Measurements from ENCODE around the gene STAMBP.

The STAMBP gene

DNA sequence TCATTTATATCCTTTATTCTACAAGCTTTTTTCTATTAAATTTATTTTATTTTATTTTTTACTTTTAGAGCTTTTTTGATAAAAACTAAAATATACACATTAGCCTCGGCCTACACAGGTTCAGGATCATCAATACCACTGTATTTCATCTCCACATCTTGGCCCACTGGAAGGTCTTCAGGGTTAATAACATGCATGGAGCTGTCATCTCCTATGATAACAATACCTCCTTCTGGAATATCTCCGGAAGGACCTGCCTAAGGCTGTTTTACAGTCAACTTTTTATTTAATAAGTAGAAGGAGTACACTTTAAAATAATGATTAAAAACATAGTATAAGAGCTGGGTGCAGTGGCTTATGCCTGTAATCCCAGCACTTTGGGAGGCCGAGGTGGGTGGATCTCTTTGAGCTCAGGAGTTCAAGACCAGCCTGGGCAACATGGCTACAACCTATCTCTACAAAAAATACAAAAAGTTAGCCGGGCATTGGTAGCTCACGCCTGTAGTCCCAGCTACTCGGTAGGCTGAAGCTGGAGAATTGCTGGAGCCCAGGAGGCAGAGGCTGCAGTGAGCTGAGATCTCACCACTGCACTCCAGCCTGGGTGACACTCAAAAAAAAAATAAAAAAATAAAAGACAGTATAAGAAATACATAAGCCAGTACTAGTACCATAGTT, 82.2 kb downstream of the STAMBP start:
- no peak for FAIRE-seq
- TF ChIP-seq, protein P1, sequence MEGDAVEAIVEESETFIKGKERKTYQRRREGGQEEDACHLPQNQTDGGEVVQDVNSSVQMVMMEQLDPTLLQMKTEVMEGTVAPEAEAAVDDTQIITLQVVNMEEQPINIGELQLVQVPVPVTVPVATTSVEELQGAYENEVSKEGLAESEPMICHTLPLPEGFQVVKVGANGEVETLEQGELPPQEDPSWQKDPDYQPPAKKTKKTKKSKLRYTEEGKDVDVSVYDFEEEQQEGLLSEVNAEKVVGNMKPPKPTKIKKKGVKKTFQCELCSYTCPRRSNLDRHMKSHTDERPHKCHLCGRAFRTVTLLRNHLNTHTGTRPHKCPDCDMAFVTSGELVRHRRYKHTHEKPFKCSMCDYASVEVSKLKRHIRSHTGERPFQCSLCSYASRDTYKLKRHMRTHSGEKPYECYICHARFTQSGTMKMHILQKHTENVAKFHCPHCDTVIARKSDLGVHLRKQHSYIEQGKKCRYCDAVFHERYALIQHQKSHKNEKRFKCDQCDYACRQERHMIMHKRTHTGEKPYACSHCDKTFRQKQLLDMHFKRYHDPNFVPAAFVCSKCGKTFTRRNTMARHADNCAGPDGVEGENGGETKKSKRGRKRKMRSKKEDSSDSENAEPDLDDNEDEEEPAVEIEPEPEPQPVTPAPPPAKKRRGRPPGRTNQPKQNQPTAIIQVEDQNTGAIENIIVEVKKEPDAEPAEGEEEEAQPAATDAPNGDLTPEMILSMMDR (IDR thresholded peaks at IDR 0.05; ENCODE audit: insufficient read depth, missing control alignments): no peak

DNA sequence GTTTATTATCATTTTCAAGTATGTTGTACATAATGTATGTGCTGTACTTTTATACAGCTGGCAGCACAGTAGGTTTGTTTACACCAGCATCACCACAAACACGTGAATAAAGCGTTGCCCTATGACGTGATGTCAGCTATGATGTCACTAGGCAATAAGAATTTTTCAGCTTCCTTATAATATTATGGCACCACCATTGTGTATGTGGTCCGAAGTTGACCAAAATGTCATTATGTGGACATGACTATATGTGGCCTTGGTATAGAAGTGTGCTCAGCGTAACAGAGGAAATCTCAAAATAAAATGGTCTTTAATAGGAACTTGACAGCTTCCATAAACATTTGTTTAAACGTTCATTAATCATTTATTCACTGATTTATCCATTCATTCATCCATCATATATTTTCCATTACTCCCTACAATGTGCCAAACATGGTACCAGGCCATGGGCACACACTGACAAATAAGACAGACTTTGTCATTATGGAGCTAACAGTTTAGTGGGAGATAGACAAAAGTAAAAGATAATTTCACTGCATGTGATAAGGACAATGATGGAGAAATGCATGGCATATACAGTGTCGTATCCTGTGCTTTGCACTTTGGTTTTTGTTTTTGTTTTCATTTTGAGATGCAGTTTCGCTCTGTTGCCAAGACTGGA, 82.9 kb downstream of the STAMBP start:
- DNase-seq (ENCODE audit: insufficient read length, low spot score) (no peak), FAIRE-seq (no peak)
- TF ChIP-seq, protein P1 (IDR thresholded peaks at IDR 0.05; ENCODE audit: insufficient read depth, missing control alignments): no peak

More for the DNA sequence above, 82.2 kb downstream of the STAMBP start:
- no peak for DNase-seq (ENCODE audit: insufficient read length, low spot score)

DNA sequence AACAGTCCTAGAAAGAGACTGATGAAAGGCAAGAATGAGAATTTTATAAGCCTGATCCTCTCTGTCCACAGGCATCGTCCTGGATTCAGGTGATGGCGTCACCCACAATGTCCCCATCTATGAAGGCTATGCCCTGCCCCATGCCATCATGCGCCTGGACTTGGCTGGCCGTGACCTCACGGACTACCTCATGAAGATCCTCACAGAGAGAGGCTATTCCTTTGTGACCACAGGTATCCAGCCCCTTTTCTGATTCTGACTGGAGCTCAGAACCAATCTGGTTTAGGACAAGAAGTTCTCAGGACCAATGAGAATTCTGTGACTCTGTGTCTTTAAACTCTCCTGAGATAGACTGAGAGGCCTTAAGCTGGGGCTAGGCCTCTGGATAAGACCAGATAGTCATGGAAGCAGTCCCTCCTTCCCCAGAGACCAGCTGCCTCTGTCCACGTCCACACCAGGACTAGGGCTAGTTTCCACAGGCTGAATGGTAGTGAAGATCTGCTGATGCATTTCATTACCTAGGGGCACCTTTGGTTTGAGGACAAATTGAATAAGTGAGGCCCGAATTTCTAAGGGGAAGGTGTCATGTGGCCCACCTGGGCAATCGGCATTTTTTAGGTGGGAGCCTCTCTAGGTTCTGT, 84.8 kb downstream of the STAMBP start:
- TF ChIP-seq, protein P1 (IDR thresholded peaks at IDR 0.05; ENCODE audit: insufficient read depth, missing control alignments): no peak
- no peak for FAIRE-seq
- no peak for DNase-seq (ENCODE audit: insufficient read length, low spot score)

DNA sequence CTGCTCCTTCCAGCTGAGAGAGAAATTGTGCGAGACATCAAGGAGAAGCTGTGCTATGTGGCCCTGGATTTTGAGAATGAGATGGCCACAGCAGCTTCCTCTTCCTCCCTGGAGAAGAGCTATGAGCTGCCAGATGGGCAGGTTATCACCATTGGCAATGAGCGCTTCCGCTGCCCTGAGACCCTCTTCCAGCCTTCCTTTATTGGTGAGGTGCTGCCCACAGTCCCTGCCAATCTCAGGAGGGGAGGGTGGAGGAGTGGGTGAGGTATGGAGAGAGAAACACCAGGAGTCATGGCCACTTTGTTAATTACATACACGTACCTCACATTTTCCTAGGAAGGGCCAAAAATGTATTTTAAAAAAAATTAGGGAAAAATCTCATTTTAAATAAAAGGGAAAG, 85.9 kb downstream of the STAMBP start:
- DNase-seq (ENCODE audit: insufficient read length, low spot score) (no peak), FAIRE-seq (no peak)
- TF ChIP-seq, protein P1 (IDR thresholded peaks at IDR 0.05; ENCODE audit: insufficient read depth, missing control alignments): no peak

DNA sequence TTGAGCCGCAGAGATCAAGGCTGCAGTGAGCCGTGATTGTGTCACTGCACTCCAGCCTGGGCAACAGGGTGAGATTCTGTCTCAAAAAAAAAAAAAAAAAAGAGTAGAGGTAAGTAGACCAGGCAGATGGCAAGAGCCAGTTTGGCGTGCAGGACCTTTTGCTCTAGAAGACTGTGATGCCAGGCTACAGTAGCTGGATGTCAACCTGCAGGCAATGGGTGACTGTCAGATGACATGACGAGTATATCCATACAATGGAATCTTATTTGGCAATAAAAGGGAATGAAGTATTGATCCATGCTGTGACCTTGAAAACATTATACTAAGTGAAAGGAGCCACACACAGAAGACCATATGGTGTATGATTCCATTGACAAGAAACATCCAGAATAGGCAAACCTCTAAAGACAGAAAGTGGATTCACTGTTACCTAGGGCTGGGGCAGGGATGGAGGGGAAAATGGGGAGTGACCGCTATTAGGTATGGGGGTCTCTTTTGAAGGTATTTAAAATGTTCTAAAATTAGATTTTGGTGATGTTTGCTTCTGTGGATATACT, 86.8 kb downstream of the STAMBP start:
- TF ChIP-seq, protein P1 (IDR thresholded peaks at IDR 0.05; ENCODE audit: insufficient read depth, missing control alignments): no peak
- no peak for DNase-seq (ENCODE audit: insufficient read length, low spot score)
- no peak for FAIRE-seq

DNA sequence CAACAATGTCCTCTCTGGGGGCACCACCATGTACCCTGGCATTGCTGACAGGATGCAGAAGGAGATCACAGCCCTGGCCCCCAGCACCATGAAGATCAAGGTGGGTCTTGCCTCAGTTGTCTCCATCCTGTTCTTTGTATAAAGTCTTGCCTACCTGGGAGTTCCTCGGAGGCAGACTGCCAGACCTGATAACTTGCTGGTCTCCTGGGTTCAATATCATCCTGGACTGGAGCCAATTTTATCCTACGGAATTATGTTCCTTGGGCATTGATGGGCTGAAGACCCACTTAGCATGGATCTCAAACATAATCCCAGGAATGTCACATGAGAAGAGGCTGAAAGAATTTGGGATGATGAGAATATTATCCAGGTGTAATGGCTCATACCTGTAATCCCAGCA, 87.9 kb downstream of the STAMBP start:
- FAIRE-seq (no peak), DNase-seq (ENCODE audit: insufficient read length, low spot score) (no peak)
- TF ChIP-seq, protein P1 (IDR thresholded peaks at IDR 0.05; ENCODE audit: insufficient read depth, missing control alignments): no peak
